Middle frontal gyrus (tissue), 1 donor: ENCODE results near the gene KCNJ10.

Source experiments
- DNase-seq: peaks from one replicate; pipeline ENCODE4 v3.0.0-alpha.2; 2015; ENCODE audit warnings: low spot score; ENCODE audit errors: extremely low spot score

Gene KCNJ10

GRCh38 chr1:159992161-159992560, 77.8 kb downstream of the KCNJ10 start:
- no peak for DNase-seq

- DNase-seq = no peak
These were observed 78.4 kb downstream of the KCNJ10 start for GRCh38 chr1:159991513-159991912.

DNA sequence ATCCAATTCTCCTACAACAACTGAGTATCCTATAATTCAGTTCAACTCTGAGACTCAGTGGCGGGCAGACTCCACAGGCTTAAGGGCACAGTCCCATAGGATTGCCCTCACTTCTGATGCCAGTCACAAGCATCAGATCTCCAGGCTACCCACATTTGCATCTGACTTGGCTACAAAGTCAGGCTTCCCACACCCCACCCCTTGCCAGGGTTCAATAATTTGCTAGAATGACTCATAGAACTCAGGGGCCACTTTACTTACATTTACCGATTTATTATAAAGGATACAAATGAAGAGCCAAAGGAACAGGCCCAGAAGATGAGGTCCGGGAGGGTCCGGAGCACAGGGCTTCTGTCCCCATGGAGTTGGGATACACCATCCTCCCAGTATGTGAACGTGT, 80.0 kb downstream of the KCNJ10 start:
- no peak for DNase-seq

GRCh38 chr1:159989581-159989980, 80.4 kb downstream of the KCNJ10 start:
- no peak for DNase-seq

- DNase-seq = no peak
These were observed 82.0 kb downstream of the KCNJ10 start for GRCh38 chr1:159988006-159988405.

GRCh38 chr1:159987186-159987585, 82.8 kb downstream of the KCNJ10 start:
- DNase-seq = no peak

DNA sequence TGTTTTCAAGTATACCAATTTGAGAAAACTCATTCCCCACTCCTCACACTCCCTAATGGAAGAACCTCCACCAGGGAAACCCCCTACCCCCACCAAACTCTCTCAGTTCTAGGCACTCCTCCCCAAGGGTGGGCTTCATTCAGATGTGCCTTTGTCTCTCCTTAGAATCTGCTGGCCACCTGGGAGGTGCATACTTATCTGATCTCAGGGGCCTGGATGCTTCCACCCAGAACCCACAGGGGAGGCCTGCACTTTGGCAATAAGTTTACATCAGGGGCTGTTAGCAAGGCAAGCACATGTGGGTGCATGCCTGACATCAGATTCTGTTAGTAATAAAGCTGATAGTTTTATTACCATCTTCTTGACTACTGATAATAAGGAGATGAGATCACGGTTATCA, 83.4 kb downstream of the KCNJ10 start:
- DNase-seq = no peak

DNA sequence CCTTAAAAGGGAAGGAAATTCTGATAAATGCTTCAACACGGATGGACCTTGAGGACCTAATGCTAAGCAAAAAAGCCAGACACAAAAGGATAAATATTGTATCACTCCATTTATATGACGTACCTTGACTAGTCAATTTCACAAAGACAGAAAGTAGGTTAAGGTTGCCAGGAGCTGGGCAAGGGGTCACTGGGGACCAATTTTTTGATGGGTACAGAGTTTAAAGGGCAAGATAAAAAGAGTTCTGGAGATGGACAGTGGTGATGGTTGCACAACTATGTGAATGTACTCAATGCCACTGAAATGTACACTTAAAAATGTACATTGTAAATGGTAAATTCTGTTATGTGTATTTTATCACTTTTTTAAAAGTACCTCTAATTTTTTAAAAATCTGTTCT, 83.9 kb downstream of the KCNJ10 start:
- DNase-seq = no peak

GRCh38 chr1:159985473-159985872, 84.5 kb downstream of the KCNJ10 start:
- no peak for DNase-seq

DNA sequence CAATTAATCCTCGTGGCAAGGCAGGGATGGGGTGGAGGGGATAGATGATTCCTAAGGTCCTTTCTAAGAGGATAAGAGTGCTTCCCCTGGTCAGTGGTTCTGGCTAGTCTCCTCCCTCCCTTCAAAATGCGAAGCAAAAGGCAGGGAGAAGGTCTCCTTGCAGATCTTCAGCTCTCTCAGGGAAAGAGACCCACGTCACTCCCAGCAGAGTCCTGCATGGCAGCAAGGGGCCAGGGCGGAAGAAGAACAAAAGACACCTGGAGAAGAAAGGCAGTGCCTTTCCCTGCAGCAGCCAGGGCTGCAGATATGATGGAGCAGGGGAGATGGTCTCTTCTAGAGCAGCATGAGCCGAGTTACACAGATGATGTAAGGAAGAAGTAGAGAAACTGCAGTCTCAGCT, 86.3 kb downstream of the KCNJ10 start:
- DNase-seq = no peak

GRCh38 chr1:159982280-159982679, 87.7 kb downstream of the KCNJ10 start:
- no peak for DNase-seq

DNA sequence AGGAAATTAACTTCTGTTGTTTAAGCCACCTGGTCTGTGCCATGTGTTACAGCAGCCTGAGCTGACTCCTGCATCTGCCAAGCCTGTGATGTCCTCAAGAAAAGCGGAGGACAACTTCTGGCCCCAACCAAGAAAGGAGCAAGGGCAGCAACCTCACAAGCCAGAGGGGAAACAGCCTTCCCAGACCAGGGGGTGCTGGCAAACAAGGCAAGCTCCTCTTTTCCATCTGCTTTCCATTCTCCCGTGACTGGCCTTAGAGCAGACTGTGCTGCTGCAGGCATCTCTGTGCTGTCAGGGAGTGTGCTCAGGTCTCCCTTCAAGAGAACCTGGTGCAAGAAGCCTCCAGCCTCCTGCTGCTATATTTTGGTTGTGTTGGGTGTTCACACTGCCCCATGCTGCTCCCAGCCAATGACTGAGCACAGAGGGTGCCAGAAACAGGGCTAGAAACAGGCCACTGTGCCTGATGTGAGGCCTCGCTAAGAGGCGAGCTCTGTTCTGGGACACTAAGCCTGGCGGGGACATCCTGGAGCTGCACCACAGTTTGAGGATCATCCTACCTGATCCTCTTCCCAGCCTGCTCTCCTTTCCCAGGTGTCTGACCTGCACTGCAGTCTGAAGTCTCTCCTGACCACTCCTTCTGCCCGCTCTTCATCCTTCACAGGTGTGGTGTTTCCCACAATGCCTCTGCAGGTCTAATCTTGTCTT, 88.5 kb downstream of the KCNJ10 start:
- DNase-seq = no peak

DNA sequence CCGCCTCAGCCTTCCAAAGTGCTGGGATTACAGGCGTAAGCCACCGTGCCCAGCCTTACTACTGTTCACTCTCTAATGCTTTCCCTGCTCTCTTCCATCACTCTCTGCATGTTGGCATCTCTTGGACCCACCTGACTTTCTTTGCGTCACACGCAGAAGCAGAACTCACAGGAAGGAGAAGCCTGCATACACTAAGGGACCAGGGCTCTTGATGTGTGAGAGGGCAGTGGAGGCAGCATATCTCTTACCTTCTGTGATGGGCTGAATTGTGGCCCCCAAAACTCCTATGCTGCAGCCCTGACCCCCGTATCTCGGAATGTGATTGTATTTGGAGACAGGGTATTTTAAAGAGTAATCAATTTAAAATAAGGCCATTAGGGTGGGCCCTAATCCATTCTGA, 89.2 kb downstream of the KCNJ10 start:
- DNase-seq = no peak

DNA sequence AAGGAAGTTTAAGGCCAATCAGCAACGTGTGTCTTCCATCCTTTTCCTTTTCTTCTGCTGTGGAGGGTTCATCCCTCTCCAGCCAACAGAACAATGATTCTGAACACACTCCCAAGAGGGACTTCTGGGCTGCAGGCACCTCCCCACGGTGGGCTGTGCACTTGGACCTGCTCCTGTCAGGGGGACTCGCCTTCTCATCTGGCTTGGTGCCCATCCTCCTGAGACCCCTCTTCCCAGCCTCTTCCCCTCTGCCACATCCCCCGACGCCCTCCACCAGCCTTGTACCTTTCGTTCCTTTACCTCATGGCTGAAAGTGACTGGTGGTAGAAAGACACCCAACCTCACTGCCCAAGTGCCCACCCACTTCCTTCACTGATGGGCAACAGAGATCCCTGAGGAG, 89.9 kb downstream of the KCNJ10 start:
- no peak for DNase-seq

GRCh38 chr1:159979257-159979656, 90.7 kb downstream of the KCNJ10 start:
- DNase-seq = no peak

DNA sequence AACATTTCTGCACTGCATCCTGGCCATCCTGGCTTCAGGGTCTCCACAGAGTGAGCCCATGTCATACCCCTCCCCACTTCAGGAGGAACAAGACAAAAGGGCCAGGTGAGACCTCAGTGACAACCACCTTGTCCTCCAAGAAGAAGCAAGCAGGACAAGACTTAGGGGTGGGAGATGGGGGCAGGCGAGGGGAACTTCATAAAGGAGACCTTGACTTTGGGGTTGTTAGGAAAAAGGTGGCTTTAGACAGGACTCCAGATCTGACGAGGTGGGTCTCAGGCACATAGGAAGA, 91.9 kb downstream of the KCNJ10 start:
- DNase-seq = no peak

GRCh38 chr1:159977364-159978106, 92.4 kb downstream of the KCNJ10 start:
- DNase-seq = no peak

DNA sequence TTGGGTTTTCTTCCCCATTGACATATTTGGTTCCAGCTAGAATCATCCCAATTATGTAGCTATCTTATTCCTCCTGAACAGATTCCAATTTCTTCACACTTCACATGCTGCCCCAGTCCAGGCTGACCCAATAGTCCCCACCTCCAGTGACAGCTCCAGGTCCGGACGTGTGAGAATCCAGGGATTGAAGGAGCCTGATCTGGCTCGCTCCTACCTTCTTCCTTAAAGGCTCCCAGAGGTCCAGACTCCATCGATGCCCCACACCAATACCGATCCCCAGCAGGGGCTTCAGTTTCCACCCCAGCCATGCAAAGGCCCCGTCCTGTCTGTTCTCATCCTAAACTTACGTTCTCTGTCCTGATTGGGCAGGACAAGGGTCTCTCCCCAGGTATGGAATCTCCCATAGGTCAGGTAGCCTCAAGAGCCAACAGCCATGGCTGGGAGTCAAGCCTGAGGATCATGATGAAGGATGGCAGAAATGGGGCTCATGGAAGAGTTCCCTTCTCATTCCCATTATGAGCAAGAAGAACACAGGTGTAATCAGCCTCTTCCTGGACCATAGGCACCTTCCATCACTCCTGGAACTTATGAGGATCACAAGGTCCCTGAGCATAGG, 95.5 kb downstream of the KCNJ10 start:
- no peak for DNase-seq

DNA sequence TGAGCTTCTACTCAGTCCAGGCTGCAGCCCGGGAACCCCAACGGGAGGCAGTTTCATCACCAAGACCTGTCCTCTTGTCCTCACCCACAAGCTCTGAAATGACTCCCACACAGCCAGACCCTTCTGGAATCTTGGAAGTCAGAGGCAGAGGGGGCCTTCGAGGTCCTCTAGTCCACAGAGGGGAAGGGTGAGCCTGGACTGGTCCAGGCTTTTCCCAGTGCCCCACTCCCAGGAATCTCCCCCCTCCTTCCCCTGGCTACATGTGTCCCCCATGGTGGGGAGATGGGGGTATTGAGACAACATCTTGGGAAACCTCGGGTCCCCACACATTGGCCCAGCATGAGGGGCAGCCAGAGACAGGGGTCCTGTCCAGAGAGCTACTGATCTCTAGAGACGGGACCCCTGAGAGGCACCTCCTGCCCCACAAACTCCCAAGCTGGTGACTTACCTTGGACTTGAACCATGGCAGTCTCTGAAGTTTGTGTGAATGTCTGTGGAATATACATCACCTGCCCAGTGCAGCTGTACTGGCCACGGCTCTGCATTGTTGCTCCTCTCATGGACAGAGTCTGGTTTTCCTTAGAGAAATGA, 96.5 kb downstream of the KCNJ10 start:
- no peak for DNase-seq

GRCh38 chr1:159972443-159973205, 97.3 kb downstream of the KCNJ10 start:
- no peak for DNase-seq

DNA sequence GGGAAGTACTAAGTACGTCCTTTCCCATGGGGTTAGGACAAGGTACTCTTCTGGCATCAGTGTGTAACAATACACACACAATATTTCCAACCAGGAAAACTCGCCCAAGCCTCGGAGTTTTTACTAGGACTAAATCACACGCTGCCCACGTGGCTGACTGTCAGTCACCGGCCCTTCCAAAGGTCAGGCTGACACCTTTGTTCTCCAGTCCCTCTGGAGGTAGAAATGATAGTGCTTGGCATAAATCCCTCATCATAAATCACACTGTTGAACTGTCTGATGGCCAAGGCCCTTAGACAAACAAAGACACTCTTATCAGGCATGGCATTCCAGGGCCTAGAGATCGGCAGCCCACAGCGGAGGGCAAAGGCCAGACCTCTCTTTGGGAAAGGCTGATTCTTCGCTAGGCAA, 99.0 kb downstream of the KCNJ10 start:
- DNase-seq = no peak

GRCh38 chr1:159968901-159969300, 101.1 kb downstream of the KCNJ10 start:
- DNase-seq = no peak
